Measurements from ENCODE around the gene SERPINA5. TPM values are rescaled to one million over a fixed set of nuclear protein-coding genes. Genes with fewer than 3 reads are reported as not detected.
A peak's percentile ranks its signal among the peaks of the same experiment; 100 is the strongest.

The SERPINA5 gene
- total and polyA plus RNA-seq, 2 of the 13 experiments (the other 11 are each of a cell fraction or from before 2014, with no cell fraction given): 449 to 498 TPM

DNA sequence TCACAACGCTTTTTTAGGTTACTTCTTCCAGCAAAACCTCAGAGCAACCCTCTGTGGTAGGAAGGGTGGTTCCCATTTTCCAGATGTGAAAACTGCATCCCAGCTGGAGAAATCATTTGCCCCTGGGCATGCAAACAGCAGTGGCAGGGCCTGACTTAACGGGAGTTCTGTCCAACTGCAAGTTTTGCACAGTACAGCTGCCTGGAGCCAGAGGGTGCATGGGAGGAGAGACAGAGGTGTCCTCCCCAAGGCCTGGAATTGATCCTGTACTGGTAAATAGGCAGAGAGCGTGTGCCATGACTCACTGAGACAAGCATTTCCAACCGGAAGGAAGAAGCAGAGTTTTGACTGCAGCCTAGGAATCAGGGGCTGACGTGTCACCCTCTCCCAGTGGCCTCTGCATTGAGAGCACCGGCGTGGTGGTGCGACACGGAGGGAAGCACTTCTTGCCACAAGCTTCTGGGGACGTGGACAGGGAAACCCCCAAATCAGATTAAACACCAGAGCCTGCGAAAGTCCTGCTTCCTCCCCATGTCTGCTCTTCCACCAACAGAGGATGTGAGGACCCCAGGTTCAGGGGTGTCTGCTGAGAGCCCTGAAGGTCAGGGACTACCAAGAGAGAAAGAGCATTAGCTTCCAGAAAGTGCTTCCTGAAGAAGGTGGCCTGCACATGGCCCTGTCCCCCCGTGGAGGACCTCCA lies 39.0 kb upstream of the SERPINA5 start (continued):
- TF ChIP-seq, protein P1, sequence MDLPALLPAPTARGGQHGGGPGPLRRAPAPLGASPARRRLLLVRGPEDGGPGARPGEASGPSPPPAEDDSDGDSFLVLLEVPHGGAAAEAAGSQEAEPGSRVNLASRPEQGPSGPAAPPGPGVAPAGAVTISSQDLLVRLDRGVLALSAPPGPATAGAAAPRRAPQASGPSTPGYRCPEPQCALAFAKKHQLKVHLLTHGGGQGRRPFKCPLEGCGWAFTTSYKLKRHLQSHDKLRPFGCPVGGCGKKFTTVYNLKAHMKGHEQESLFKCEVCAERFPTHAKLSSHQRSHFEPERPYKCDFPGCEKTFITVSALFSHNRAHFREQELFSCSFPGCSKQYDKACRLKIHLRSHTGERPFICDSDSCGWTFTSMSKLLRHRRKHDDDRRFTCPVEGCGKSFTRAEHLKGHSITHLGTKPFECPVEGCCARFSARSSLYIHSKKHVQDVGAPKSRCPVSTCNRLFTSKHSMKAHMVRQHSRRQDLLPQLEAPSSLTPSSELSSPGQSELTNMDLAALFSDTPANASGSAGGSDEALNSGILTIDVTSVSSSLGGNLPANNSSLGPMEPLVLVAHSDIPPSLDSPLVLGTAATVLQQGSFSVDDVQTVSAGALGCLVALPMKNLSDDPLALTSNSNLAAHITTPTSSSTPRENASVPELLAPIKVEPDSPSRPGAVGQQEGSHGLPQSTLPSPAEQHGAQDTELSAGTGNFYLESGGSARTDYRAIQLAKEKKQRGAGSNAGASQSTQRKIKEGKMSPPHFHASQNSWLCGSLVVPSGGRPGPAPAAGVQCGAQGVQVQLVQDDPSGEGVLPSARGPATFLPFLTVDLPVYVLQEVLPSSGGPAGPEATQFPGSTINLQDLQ (CRISPR knock-in tag; IDR thresholded peaks at IDR 0.05): no peak
- TF ChIP-seq SKI (IDR thresholded peaks at IDR 0.05; ENCODE audit: partially characterized antibody) (no peak), ZFP37 (CRISPR knock-in tag; IDR thresholded peaks at IDR 0.05; ENCODE audit: borderline replicate concordance) (no peak), ZNF577 (CRISPR knock-in tag; IDR thresholded peaks at IDR 0.05; ENCODE audit: borderline replicate concordance, low read depth) (no peak), ZNF546 (CRISPR knock-in tag; conservative IDR thresholded peaks at IDR 0.05) (no peak), SALL1 (CRISPR knock-in tag; IDR thresholded peaks at IDR 0.05) (peak; percentile 53; the same call in 1 of the 2 replicates), SETDB1 (CRISPR knock-in tag; IDR thresholded peaks at IDR 0.05; ENCODE audit: borderline replicate concordance) (no peak), KMT2B (CRISPR knock-in tag; IDR thresholded peaks at IDR 0.05) (no peak), FOXC1 (CRISPR knock-in tag; IDR thresholded peaks at IDR 0.05; ENCODE audit: borderline replicate concordance) (no peak), ATRX (CRISPR knock-in tag; IDR thresholded peaks at IDR 0.05; ENCODE audit: borderline replicate concordance) (no peak), JDP2 (CRISPR knock-in tag; IDR thresholded peaks at IDR 0.05; ENCODE audit: borderline replicate concordance) (no peak), RXRB (CRISPR knock-in tag; IDR thresholded peaks at IDR 0.05; ENCODE audit: borderline replicate concordance) (peak; percentile 69; the same call in 1 of the 2 replicates), NFYB (CRISPR knock-in tag; IDR thresholded peaks at IDR 0.05) (no peak), SMYD3 (CRISPR knock-in tag; IDR thresholded peaks at IDR 0.05) (no peak), GTF3A (CRISPR knock-in tag; conservative IDR thresholded peaks at IDR 0.05) (no peak), ZNF256 (CRISPR knock-in tag; conservative IDR thresholded peaks at IDR 0.05) (no peak), ZNF761 (CRISPR knock-in tag; conservative IDR thresholded peaks at IDR 0.05) (no peak)
- TF ChIP-seq, protein P2, sequence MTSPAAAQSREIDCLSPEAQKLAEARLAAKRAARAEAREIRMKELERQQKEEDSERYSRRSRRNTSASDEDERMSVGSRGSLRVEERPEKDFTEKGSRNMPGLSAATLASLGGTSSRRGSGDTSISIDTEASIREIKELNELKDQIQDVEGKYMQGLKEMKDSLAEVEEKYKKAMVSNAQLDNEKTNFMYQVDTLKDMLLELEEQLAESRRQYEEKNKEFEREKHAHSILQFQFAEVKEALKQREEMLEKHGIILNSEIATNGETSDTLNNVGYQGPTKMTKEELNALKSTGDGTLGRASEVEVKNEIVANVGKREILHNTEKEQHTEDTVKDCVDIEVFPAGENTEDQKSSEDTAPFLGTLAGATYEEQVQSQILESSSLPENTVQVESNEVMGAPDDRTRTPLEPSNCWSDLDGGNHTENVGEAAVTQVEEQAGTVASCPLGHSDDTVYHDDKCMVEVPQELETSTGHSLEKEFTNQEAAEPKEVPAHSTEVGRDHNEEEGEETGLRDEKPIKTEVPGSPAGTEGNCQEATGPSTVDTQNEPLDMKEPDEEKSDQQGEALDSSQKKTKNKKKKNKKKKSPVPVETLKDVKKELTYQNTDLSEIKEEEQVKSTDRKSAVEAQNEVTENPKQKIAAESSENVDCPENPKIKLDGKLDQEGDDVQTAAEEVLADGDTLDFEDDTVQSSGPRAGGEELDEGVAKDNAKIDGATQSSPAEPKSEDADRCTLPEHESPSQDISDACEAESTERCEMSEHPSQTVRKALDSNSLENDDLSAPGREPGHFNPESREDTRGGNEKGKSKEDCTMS (CRISPR knock-in tag; conservative IDR thresholded peaks at IDR 0.05): no peak
- TF ChIP-seq, protein P3, sequence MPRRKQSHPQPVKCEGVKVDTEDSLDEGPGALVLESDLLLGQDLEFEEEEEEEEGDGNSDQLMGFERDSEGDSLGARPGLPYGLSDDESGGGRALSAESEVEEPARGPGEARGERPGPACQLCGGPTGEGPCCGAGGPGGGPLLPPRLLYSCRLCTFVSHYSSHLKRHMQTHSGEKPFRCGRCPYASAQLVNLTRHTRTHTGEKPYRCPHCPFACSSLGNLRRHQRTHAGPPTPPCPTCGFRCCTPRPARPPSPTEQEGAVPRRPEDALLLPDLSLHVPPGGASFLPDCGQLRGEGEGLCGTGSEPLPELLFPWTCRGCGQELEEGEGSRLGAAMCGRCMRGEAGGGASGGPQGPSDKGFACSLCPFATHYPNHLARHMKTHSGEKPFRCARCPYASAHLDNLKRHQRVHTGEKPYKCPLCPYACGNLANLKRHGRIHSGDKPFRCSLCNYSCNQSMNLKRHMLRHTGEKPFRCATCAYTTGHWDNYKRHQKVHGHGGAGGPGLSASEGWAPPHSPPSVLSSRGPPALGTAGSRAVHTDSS (CRISPR knock-in tag; conservative IDR thresholded peaks at IDR 0.05): no peak
- TF ChIP-seq, protein P4, sequence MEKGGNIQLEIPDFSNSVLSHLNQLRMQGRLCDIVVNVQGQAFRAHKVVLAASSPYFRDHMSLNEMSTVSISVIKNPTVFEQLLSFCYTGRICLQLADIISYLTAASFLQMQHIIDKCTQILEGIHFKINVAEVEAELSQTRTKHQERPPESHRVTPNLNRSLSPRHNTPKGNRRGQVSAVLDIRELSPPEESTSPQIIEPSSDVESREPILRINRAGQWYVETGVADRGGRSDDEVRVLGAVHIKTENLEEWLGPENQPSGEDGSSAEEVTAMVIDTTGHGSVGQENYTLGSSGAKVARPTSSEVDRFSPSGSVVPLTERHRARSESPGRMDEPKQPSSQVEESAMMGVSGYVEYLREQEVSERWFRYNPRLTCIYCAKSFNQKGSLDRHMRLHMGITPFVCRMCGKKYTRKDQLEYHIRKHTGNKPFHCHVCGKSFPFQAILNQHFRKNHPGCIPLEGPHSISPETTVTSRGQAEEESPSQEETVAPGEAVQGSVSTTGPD (CRISPR knock-in tag; IDR thresholded peaks at IDR 0.05): no peak
- TF ChIP-seq, protein P5, sequence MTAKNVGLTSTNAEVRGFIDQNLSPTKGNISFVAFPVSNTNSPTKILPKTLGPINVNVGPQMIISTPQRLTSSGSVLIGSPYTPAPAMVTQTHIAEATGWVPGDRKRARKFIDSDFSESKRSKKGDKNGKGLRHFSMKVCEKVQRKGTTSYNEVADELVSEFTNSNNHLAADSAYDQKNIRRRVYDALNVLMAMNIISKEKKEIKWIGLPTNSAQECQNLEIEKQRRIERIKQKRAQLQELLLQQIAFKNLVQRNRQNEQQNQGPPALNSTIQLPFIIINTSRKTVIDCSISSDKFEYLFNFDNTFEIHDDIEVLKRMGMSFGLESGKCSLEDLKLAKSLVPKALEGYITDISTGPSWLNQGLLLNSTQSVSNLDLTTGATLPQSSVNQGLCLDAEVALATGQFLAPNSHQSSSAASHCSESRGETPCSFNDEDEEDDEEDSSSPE (CRISPR knock-in tag; IDR thresholded peaks at IDR 0.05): no peak
